HL-60 (cell line): ENCODE results near the gene PIP5K1B.
"Not testable (repeated sequence)": the region's sequence is repeated elsewhere in the genome, so short reads cannot be mapped to it uniquely, and the experiment has no call there.

ENCODE experiments used
- DNase-seq, 2 experiments: peaks; one replicate each; pipeline ENCODE4 v3.0.0-alpha.2; 2010 to 2020; ENCODE audit warnings: low read depth in 1 of 2, low spot score in 1 of 2
- H3K27ac ChIP-seq: fragments of 250-450 bp; sonication (Bioruptor Pico); replicated peaks from 2 replicates; pipeline ENCODE4 v1.5.1; 2020; ENCODE audit warnings: mild to moderate bottlenecking, moderate library complexity
- H3K27me3 ChIP-seq: fragments of 250-450 bp; sonication (Bioruptor Pico); 2 replicates; pipeline ENCODE4 v1.5.1; 2021; ENCODE audit warnings: mild to moderate bottlenecking, moderate library complexity; ENCODE audit not compliant: insufficient read depth, poor library complexity, severe bottlenecking
- H3K4me3 ChIP-seq: replicated peaks from 2 replicates; pipeline ENCODE4 v1.5.1; 2011; ENCODE audit warnings: mild to moderate bottlenecking, control low read depth, low read length; ENCODE audit not compliant: insufficient read depth
- CTCF ChIP-seq: IDR thresholded peaks from one replicate; pipeline ENCODE4 v1.5.1; 2011; ENCODE audit warnings: low read length, control low read depth, inconsistent platforms; ENCODE audit not compliant: insufficient read depth
- GABPA ChIP-seq: IDR thresholded peaks from 2 replicates; pipeline ENCODE4 v1.6.1; 2012; ENCODE audit warnings: low read depth
- POLR2AphosphoS5 ChIP-seq: IDR thresholded peaks from 2 replicates; pipeline ENCODE4 v1.6.1; 2012; ENCODE audit warnings: low read depth
- REST ChIP-seq: IDR thresholded peaks from 2 replicates; pipeline ENCODE4 v1.6.1; 2012; ENCODE audit warnings: low read depth; ENCODE audit not compliant: insufficient replicate concordance
- SPI1 ChIP-seq: IDR thresholded peaks from 2 replicates; pipeline ENCODE4 v1.6.1; 2012; ENCODE audit warnings: low read depth, mild to moderate bottlenecking, borderline replicate concordance

PIP5K1B gene

GRCh38 chr9:68981789-68982188 is 276.7 kb downstream of the PIP5K1B start:
- TF ChIP-seq CTCF: no peak
- TF ChIP-seq POLR2AphosphoS5: no peak
- no peak for TF ChIP-seq SPI1
- no peak for TF ChIP-seq GABPA
- no peak for TF ChIP-seq REST
- Histone ChIP-seq H3K27ac (peak overlapping the region; percentile 35), H3K27me3 (no peaks in the 10 kb centered on the region), H3K4me3 (no peak overlapping the region)
- DNase-seq: peak in 1 of 2 experiments; percentile 42

- TF ChIP-seq SPI1: no peak
- TF ChIP-seq CTCF: no peak
- no peak for TF ChIP-seq POLR2AphosphoS5
- TF ChIP-seq GABPA: no peak
- Histone ChIP-seq H3K27ac (peak overlapping the region; percentile 34; the same call in 1 of the 2 replicates), H3K27me3 (no peaks in the 10 kb centered on the region), H3K4me3 (no peak overlapping the region)
- no peak for DNase-seq
Measured at GRCh38 chr9:68983008-68983411, 278.0 kb downstream of the PIP5K1B start.

GRCh38 chr9:68983522-68984424 is 278.7 kb downstream of the PIP5K1B start:
- Histone ChIP-seq H3K4me3 (no peak overlapping the region), H3K27me3 (no peaks in the 10 kb centered on the region), H3K27ac (no peak overlapping the region)
- DNase-seq: no peak
- no peak for TF ChIP-seq CTCF
- no peak for TF ChIP-seq GABPA
- TF ChIP-seq POLR2AphosphoS5: no peak
- no peak for TF ChIP-seq REST
- TF ChIP-seq SPI1: no peak

GRCh38 chr9:68986949-68987348 is 281.9 kb downstream of the PIP5K1B start:
- H3K4me3 ChIP-seq, DNase-seq, H3K27me3 ChIP-seq, H3K27ac ChIP-seq: not testable (repeated sequence)
